Heart right ventricle (tissue), 16 donors: ENCODE data around the gene PDYN. TPM values are rescaled to one million over a fixed set of nuclear protein-coding genes. Genes with fewer than 3 reads are reported as not detected.

ENCODE experiments used
- ATAC-seq, 8 donors: fragments of 200-7000 bp; cut with Tn5 transposase; one replicate each; pipeline ENCODE4 v1.9.1; 2020; ENCODE audit warnings: mild to moderate bottlenecking in 8 of 8, moderate library complexity in 8 of 8, moderate number of reproducible peaks in 1 of 8
- DNase-seq, 2 donors: peaks; one replicate each; pipeline ENCODE4 v3.0.0-alpha.2; 2020
- H3K27ac ChIP-seq, 10 donors: fragments of 200-600 bp; sonication (generic) in 2 of 10; one replicate each; pipeline versions ENCODE4 v1.5.0 to v1.8.0; 2020 to 2022; ENCODE audit warnings: mild to moderate bottlenecking in 3 of 10
- H3K27me3 ChIP-seq, 7 donors: fragments of 200-600 bp; one replicate each; pipeline ENCODE4 v1.8.0; 2021 to 2022; ENCODE audit warnings: mild to moderate bottlenecking in 2 of 7
- H3K36me3 ChIP-seq, 9 donors: fragments of 200-600 bp; sonication (generic) in 1 of 9; one replicate each; pipeline versions ENCODE4 v1.5.0 to v1.8.0; 2020 to 2022; ENCODE audit warnings: mild to moderate bottlenecking in 2 of 9
- H3K4me1 ChIP-seq, 9 donors: fragments of 200-600 bp; sonication (generic) in 1 of 9; one replicate each; pipeline versions ENCODE4 v1.5.0 to v1.8.0; 2020 to 2022; ENCODE audit warnings: mild to moderate bottlenecking in 4 of 9
- H3K4me3 ChIP-seq, 10 donors: fragments of 200-600 bp; sonication (generic) in 2 of 10; one replicate each; pipeline versions ENCODE4 v1.5.0 to v1.8.0; 2020 to 2022; ENCODE audit warnings: mild to moderate bottlenecking in 7 of 10, moderate library complexity in 2 of 10
- H3K9me3 ChIP-seq, 11 donors: fragments of 200-600 bp in 10 of 11; sonication (generic) in 2 of 11; one replicate each; pipeline versions ENCODE4 v1.5.0 to v1.8.0; 2013 to 2022; ENCODE audit warnings: mild to moderate bottlenecking in 2 of 11, control low read depth in 1 of 11, moderate library complexity in 1 of 11
- WGBS, 2 donors: extraction: QIAGEN DNeasy Blood & Tissue Kit; methylation state at CpG; one replicate each; pipeline ENCODE4 v1.1.7; 2013; ENCODE audit warnings: inconsistent platforms in 1 of 2; 5-methylcytosine and 5-hydroxymethylcytosine counted together
- intact Hi-C, 10 donors: fragments of 100-400 bp; cut with DNase I; formaldehyde crosslinking; loops; one replicate each; pipeline versions ENCODE4 v1.11.1 to v1.14.2; 2022
- polyA plus RNA-seq, 2 donors: library from polyadenylated mRNA; stranded (reverse); fragments of 200-250 nt; gene quantifications; one replicate each; pipeline ENCODE4 v1.2.3, GENCODE V29; 2013
- total RNA-seq, 10 donors: library from RNA; stranded (reverse); fragmentation: NEBNext Ultra II Directional in 3 of 10; extraction: Animal tissue kit (Norgen Biotek cat#: 25700) in 3 of 10; gene quantifications; one replicate each; pipeline versions ENCODE4 v1.2.1 to v1.2.4, GENCODE V29; 2021 to 2023
- TF ChIP-seq, protein P1 (sequence below), 9 donors: fragments of 200-600 bp; sonication (generic) in 2 of 9; IDR thresholded peaks; one replicate each; pipeline versions ENCODE4 v1.5.0 to v1.8.0; 2021 to 2022; ENCODE audit warnings: antibody characterized with exemption in 9 of 9, mild to moderate bottlenecking in 5 of 9, moderate library complexity in 1 of 9
- donor health status: Arrhythmogenic right ventricular cardiomyopathy.
- donor health status: ischemic (EF 13 %, LVEDD 7.1; RV severe dilation, severe dysfunction).
- donor health status: healthy with polysubstance abuse.
- donor health status: DM: no; HTN: yes; CAD: no.
- donor health status: DM: no; HTN: no; CAD: no.
- donor health status: ischemic (EF 25% LVEDD 6.9; RV normal size, moderate dysfunction).
- donor health status: ischemic (EF 25% LVEDD 5.7; RV mildly dilated, moderate dysfunction).
- donor health status: healthy.
- donor health status: DM: yes; HTN: yes; CAD: no.
- donor health status: Ischemic cardiomyopathy.
- donor health status: ischemic (EF 35%, LVEDD 5.7; RV mildly dilated, moderate dysfunction).
- donor health status: nonischemic (EF 11% LVEDD 7.7; RV severe dilation, severe dysfunction).
- donor health status: DM: yes; HTN: yes; CAD: no.
- donor health status: PGD.
- donor health status: ischemic (EF 29% LVEDD 5.4; RV normal size, mild dysfunction).
- donor health status: nonischemic (EF 23%, LVEDD 6.1; RV moderate dilation, normal function).

The PDYN gene
- total and polyA plus RNA-seq, 12 donors = not detected

DNA sequence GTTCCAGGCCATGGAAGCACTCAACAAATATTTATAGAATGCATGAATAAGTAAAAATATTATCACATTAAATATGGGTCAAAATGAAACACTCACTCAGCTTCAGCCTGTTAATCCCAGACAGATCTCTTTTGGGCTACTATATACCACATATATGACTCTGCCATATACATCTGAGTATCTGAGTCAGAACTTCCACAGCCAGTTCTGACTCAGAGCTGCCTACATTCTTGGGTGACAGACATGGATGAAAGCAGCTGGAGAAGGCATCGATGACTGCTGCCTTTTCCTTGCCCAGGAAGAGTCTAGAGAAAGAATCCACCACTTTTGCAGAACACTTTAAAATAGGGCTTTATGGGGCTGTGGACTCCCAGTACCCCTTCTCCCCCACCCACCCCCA is 11.5 kb upstream of the PDYN start:
- intact Hi-C loops = no loop called here
- Histone ChIP-seq H3K9me3 (no peaks in the 10 kb centered on the region), H3K4me3 (no peak overlapping the region), H3K27me3 (peaks cover 0 to 77% (median 51%) of the 10 kb centered on the region in 7 donors), H3K27ac (no peak overlapping the region), H3K4me1 (no peaks in the 10 kb centered on the region), H3K36me3 (no peaks in the 10 kb centered on the region)
- no peak for DNase-seq
- WGBS, 2 donors = 85 to 96% methylated on average over 1 of the region's 1 CpG
- no peak for ATAC-seq
- TF ChIP-seq, protein P1, sequence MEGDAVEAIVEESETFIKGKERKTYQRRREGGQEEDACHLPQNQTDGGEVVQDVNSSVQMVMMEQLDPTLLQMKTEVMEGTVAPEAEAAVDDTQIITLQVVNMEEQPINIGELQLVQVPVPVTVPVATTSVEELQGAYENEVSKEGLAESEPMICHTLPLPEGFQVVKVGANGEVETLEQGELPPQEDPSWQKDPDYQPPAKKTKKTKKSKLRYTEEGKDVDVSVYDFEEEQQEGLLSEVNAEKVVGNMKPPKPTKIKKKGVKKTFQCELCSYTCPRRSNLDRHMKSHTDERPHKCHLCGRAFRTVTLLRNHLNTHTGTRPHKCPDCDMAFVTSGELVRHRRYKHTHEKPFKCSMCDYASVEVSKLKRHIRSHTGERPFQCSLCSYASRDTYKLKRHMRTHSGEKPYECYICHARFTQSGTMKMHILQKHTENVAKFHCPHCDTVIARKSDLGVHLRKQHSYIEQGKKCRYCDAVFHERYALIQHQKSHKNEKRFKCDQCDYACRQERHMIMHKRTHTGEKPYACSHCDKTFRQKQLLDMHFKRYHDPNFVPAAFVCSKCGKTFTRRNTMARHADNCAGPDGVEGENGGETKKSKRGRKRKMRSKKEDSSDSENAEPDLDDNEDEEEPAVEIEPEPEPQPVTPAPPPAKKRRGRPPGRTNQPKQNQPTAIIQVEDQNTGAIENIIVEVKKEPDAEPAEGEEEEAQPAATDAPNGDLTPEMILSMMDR (IDR thresholded peaks at IDR 0.05) = no peak

DNA sequence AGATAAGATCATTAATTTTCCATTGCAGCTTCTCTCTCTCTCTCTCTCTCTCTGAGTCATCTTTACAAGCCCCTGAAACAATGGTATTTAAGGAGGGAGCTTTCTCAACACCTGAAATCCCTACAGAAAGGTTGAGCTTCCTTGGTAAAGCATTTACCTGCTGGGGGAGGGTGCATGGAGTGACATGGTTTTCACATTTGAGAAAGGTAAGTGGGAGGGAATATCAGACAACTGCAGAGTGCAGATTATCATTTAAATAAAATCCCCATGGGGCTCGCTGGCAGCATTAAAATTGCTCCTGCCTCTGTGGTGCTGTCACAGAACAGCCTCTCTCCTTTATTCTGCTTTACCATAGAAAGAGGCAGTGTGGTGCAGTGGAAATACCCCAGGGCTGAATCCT is 10.3 kb upstream of the PDYN start:
- WGBS, 2 donors = 22 to 34% methylated on average over 1 of the region's 1 CpG
- intact Hi-C loops = no loop called here
- no peak for ATAC-seq

DNA sequence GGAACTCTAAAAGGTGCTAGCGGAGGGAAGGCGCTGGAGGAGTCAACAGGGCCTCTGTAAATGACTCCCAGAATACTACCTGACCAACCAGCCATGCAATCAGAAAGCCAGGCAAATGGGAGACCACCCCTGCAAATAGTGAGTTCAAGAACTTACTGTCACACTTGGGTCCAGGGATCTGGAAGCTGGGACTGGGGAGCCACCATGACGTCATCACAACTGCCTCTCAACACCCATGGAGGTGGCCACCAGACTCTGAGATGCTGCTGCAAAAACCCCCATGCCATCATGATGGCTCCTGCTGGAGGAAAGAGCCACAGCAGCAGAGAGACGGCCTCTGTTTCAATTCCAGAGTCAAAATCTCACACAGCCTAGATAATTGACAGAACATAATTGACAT is 8.5 kb upstream of the PDYN start:
- TF ChIP-seq, protein P1 (IDR thresholded peaks at IDR 0.05) = no peak
- intact Hi-C loops = no loop called here
- DNase-seq (no peak), ATAC-seq (no peak)
- Histone ChIP-seq H3K27me3 (peaks cover 0 to 69% (median 48%) of the 10 kb centered on the region in 7 donors), H3K9me3 (no peaks in the 10 kb centered on the region), H3K36me3 (no peaks in the 10 kb centered on the region), H3K4me3 (no peak overlapping the region), H3K27ac (no peak overlapping the region), H3K4me1 (no peaks in the 10 kb centered on the region)
- 70 to 80% methylated on average over 4 of the region's 4 CpGs for WGBS, 2 donors

More for the DNA sequence above, 10.3 kb upstream of the PDYN start:
- Histone ChIP-seq H3K27ac (no peak overlapping the region), H3K4me3 (no peak overlapping the region), H3K36me3 (no peaks in the 10 kb centered on the region), H3K9me3 (no peaks in the 10 kb centered on the region), H3K27me3 (peaks cover 0 to 70% (median 44%) of the 10 kb centered on the region in 7 donors), H3K4me1 (no peaks in the 10 kb centered on the region)
- TF ChIP-seq, protein P1 (IDR thresholded peaks at IDR 0.05) = no peak
- DNase-seq = no peak

DNA sequence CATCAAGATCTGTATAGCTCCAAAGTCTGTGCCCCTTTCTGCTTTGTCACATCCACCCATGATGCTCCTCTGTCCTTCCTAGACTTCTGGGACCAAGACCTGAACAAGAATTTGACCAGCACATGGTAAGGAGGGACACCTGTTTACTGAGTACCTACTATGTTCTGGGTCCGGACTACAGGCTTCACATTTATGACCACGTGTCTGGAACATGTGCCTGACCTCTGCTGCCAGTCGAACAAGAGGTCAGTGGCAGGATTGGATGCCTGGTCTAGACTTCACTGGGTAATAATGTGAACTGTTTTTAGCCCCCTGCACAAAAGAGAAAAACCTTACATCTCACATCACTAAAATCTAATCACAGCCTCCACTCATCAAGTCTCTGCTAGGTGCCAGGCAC is 7.3 kb upstream of the PDYN start:
- Histone ChIP-seq H3K9me3 (no peaks in the 10 kb centered on the region), H3K4me1 (no peaks in the 10 kb centered on the region), H3K27me3 (peaks cover 0 to 70% (median 48%) of the 10 kb centered on the region in 7 donors), H3K4me3 (no peak overlapping the region), H3K27ac (no peak overlapping the region), H3K36me3 (no peaks in the 10 kb centered on the region)
- intact Hi-C loops = no loop called here
- TF ChIP-seq, protein P1 (IDR thresholded peaks at IDR 0.05) = no peak
- no peak for DNase-seq
- whole genome bisulfite sequencing, 2 donors = 66 to 68% methylated on average over 3 of the region's 3 CpGs
- ATAC-seq = no peak
